GM19240 (cell line): ENCODE measurements around the gene TP53I13.
"Not testable (repeated sequence)": the region's sequence is repeated elsewhere in the genome, so short reads cannot be mapped to it uniquely, and the experiment has no call there.

Experiments
- DNase-seq: peaks from one replicate; pipeline ENCODE4 v3.0.0; 2011; ENCODE audit warnings: low spot score; ENCODE audit not compliant: insufficient read length

TP53I13 gene

DNA sequence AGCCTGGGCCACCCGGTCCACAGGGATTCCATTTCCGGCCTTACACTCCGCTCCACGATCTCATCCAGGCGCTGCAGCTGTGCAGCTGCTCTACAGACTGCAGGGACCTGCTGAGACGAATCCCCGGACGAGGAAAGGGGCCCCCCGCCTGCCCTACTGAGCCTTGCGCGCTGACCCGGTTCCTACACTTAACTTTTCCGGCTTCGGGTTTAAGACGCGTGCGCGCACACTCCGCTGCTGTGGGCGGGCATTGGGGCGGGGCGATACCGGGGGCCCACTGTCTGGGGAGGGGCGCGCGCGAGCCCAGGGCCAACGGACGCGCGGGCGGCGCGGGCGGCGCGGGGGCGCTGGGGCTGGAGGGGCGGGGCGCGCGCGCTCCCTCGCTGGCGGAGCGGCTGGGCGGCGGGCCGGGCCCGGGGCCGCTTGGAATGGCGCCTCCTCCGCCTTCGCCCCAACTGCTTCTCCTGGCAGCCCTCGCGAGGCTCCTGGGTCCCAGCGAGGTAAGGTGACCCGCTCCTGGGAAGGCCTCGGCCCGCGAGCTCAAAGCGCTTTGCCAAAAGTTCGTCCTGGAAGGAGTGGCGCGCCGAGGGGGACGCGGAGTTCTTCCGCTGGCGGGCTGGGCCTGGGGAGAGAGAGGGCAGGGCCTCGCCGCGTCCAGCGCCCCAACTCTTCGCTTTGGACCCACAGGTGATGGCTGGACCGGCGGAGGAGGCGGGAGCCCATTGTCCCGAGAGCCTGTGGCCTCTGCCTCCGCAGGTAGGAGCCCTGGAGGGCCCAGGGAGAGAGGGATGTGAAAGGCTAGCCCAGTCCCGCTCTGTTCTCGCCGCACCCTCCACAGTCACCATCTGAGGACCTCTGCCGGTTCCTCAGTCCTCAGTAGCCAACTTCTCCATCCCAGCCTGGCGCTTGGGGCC, at the start of gene TP53I13:
Gene TP53I13 (plus strand): TSS at position 371 of the 914 bp plus-strand sequence. CDS start 58 bp downstream, at position 429.
- DNase-seq, result peak; percentile 86

DNA sequence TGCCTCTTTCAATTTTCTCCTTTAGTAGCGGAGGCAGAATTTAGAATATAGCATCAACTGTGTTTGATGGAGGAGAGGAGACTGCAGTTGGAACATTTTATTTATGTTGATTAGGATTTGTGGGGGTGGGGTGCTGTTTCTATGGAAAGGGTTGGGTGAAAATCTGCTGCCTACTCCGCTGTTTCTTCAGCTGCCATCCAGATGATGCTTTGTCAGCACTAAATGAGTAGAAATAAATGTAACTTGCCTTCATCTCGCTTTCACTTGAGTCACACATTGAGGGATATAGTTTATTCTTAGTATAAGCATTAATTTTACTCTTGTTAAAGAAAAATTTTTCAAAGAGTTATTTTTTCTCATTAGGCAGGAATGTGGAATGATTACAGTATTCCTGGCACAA, 43.8 kb upstream of the TP53I13 start:
- no peak for DNase-seq

- no peak for DNase-seq
Measured at GRCh38 chr17:29526322-29526721, 42.2 kb upstream of the TP53I13 start.

DNA sequence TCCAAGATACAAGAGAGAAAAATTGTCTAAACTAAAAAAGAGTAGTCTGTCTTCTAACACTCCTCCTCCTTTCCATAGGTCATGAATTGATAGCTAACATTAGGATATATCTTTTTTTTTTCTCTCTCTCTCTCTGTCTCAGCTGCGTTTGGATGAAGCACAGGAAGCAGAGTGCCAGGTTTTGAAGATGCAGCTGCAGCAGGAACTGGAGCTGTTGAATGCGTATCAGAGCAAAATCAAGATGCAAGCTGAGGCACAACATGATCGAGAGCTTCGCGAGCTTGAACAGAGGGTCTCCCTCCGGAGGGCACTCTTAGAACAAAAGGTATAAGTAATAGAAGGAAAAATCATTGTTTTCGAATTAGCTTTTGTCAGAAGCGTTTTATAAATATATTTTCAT, 34.5 kb upstream of the TP53I13 start:
- no peak for DNase-seq

GRCh38 chr17:29544066-29544465, 24.4 kb upstream of the TP53I13 start:
- DNase-seq, result no peak

- no peak for DNase-seq
Measured at GRCh38 chr17:29546085-29546484, 22.4 kb upstream of the TP53I13 start.

- DNase-seq, result no peak
Measured at GRCh38 chr17:29546830-29547229, 21.7 kb upstream of the TP53I13 start.

DNA sequence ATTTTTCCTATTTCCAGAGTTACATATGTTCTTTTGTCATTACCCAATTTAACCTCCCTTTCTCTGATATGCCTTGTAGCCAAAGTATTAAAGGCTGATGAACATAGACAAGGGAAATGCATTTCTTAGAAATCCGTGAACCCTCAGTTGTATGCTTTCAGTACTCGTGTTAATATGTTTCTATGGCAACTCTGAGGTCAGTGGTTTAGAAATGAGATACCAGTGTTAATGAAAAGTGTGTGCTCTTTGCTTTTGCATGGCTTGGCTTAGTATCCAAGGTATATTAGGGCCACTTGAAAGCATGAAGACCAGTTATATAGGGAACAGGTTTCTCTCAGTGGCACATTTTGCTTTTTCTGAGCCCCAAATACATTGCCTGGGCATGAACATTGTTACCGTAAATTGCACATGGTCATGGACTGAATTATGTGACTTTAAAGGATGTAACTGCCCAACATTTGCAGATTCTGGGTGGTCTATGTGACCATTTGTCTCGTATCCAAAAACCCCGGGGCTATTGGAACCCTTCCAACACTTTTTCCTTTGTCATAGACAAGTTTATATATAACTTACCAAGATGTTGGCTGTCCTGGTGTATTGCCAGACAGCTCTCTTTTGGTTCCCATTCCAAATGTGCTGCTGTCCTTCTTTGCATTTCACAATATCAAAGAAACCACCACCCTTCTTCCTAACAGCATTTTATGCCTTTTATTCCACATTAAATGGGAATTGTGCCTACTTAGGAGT, 19.2 kb upstream of the TP53I13 start:
- DNase-seq, result peak; percentile 23

DNA sequence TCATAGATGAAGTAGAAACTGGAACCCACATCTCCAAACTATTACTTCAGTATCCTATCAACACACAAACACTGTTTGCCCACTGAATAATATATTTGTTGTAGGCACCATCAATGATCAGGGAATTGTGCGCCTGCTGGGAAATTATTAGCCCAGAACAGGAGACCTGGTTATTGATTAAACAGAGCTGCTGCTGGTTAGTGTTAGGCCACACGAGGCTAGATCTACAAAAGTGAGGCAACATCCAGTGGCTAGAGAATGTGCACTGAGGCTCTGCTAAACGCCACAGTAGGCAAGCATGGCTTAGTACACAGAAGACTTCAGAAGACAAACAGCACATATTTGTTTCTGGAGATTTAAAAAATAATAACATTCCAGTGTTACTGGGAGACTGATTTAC, 12.7 kb upstream of the TP53I13 start:
- DNase-seq, result no peak

DNA sequence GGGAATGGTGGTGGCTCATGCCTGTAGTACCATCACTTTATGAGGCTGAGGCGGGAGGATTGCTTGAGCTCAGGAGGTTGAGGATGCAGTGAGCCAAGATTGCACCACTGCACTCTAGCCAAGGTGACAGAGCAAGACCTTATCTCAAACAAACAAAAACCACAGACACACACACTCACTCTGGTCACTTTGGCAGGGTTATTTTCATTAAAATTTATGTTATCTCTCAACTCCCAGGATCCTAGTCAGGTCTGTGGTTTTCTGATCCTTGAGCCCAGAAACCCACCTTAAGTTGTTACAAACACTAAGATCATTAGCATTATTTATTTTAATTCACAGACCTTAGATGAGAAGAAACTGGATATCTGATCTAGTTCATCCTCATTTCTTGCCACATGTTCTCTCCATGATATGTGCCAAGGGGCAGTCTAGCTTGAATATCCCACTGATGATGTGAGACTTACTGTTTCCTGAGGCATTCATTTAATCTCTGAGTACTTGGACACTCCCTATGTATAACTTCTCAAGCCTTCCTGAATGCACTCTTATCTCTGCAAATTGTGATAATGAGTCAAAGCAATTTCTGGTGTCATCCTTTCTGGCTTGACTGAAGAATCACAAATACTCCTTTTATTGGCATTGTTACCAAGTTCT, 11.3 kb upstream of the TP53I13 start:
- DNase-seq, result no peak

DNA sequence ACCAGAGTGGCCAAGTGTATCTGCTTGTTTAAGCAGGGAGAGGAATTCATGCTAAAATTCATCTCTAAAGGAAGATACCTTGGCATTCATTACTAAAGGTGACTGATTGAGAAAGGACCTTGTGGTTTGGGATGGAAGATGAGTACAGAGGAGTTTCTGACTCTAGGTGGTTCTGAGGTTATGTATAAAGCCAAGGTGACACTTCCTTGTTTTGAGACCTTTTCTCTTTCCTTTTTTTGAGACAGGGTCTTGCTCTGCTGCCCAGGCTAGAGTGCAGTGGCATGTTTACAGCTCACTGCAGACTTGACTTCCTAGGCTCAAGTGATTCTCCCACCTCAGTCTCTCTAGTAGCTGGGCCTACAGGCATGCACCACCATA, 10.8 kb upstream of the TP53I13 start:
- no peak for DNase-seq

- not testable (repeated sequence) for DNase-seq
Measured at GRCh38 chr17:29558139-29558538, 10.4 kb upstream of the TP53I13 start.

DNA sequence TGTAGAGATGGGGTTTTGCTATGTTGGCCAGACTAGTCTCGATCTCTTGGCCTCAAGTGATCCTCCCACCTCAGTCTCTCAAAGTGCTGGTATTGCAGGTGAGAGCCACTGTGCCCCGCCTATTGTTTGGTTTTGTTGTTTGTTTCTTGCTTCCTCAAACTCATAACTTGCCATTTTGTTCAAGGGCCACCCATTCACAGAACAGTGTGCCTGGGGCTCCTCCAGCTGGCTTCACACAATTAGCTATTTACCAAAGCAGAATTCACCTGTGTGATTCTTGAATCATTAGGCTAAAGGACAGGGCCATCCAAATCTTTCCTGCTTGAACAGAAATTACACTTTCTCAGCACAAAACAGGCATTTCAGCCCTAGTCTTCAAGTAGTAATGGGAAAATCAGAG, 8.9 kb upstream of the TP53I13 start:
- no peak for DNase-seq

DNA sequence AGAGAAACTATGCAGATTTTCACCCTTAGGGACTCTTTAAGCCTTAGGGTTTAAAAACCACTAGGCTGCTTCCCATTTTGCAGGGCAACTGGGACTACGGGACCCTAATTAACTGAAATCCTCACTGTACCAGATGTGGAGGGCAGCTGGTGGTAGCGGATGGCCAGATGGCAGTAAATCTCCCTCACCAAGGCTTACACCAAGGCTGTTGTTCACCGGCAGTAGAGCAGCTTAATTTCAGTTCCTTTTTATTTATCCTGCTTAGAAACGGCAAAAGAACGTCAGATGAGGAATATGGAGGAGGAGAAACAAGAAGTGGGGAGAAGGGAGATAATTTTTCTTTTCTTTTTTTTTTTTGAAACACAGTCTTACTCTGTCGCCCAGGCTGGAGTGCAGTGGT, 8.2 kb upstream of the TP53I13 start:
- DNase-seq, result no peak

- no peak for DNase-seq
Measured at GRCh38 chr17:29561554-29562517, 6.7 kb upstream of the TP53I13 start.

DNA sequence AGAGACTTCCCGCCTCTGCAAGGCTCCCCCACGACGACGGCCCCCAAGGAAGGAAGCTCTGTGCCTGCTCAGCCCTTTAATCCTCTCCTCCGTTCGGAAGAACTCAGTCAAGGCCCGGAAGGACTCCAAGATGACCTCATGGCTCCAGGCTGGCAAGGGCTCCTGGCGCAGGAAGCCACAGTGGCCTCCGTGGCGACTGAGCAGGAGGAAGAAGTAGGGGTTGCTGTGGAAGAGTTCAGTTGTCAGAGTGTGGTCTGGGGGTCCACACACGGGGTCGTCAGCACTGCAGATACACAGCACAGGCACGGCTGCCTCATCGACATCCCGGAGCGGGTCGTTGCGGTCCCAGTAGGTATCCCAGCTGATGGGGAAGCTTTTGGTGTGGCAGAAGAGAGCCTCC, 5.9 kb upstream of the TP53I13 start:
- DNase-seq, result no peak

DNA sequence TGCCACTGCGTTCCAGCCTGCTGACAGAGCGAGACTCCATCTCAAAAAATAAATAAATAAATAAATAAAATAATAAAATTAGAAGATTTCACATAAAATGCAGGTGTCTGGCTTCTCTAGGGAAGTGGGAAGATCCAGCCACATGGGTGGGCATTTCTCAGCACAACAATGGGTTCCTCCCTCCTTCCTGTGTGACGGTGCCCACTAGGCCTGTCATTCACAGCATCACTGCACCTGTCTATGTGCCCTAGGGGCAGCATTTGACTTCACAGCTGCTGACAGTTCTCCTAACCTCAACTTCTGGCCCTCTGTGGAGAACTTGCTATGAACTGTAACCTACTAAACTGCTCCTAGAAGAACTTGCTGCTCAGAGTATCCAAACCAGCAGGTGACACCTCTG, 4.7 kb upstream of the TP53I13 start:
- no peak for DNase-seq

GRCh38 chr17:29565643-29566472, 2.6 kb upstream of the TP53I13 start:
- DNase-seq, result no peak

- DNase-seq, result no peak
Measured at GRCh38 chr17:29566473-29567303, 1.8 kb upstream of the TP53I13 start, which contains the start of gene ABHD15. Gene ABHD15, minus strand, starts transcription at chr17:29567037. Its CDS starts 71 bp downstream, at chr17:29566966.
